Lung microvascular endothelial cell (primary cell): ENCODE data around the gene USP6NL. TPM values are rescaled to one million over a fixed set of nuclear protein-coding genes. Genes with fewer than 3 reads are reported as not detected.

Experiments
- DNase-seq, 2 donors: peaks; one replicate each; pipeline versions ENCODE4 v3.0.0 to v3.0.0-alpha.2; 2010; ENCODE audit warnings: low read depth in 2 of 2
- total RNA-seq: library from RNA; depleted of rRNA; stranded (reverse); fragments of >200 nt; gene quantifications from 2 replicates; pipeline ENCODE4 v1.2.1, GENCODE V29; 2014

USP6NL gene
- total RNA-seq, 1 donor from 2014 or later = 11.3 TPM

- no peak for DNase-seq
These were observed 181.9 kb downstream of the USP6NL start for GRCh38 chr10:11429439-11430052.

GRCh38 chr10:11425676-11426075 lies 185.8 kb downstream of the USP6NL start:
- DNase-seq = no peak

GRCh38 chr10:11425296-11425610 lies 186.2 kb downstream of the USP6NL start:
- DNase-seq = no peak

- DNase-seq = peak; percentile 66 to 67
These were observed 186.8 kb downstream of the USP6NL start for GRCh38 chr10:11424456-11425295.

GRCh38 chr10:11416974-11417373 lies 194.5 kb downstream of the USP6NL start:
- DNase-seq = no peak

- DNase-seq = no peak
These were observed 196.4 kb downstream of the USP6NL start for GRCh38 chr10:11415095-11415494.

- DNase-seq = no peak
These were observed 197.0 kb downstream of the USP6NL start for GRCh38 chr10:11414314-11415038.

GRCh38 chr10:11411926-11412545 lies 199.4 kb downstream of the USP6NL start:
- DNase-seq = no peak

GRCh38 chr10:11409357-11409756 lies 202.1 kb downstream of the USP6NL start:
- no peak for DNase-seq

- DNase-seq = no peak
These were observed 203.5 kb downstream of the USP6NL start for GRCh38 chr10:11407939-11408338.

GRCh38 chr10:11406746-11407145 lies 204.7 kb downstream of the USP6NL start:
- DNase-seq = no peak

GRCh38 chr10:11404901-11405300 lies 206.5 kb downstream of the USP6NL start:
- no peak for DNase-seq

Other genes starting within 250 kb of the USP6NL start
- 10.2 and 34.5 TPM in 2 replicates for gene ECHDC3, start 130.7 kb upstream of the USP6NL start, total RNA-seq
- 5.0 and 7.3 TPM in 2 replicates for gene PROSER2, start 211.7 kb upstream of the USP6NL start, total RNA-seq